GM21825 (cell line): ENCODE results near the gene GOLIM4.
A peak's percentile ranks its signal among the peaks of the same experiment; 100 is the strongest.
"Not testable (repeated sequence)": the region's sequence is repeated elsewhere in the genome, so short reads cannot be mapped to it uniquely, and the experiment has no call there.

Experiments
- ATAC-seq: cut with Tn5 transposase; IDR thresholded peaks from one replicate; pipeline ENCODE4 v1.9.1; 2021; ENCODE audit warnings: mild to moderate bottlenecking, moderate library complexity; ENCODE audit not compliant: unreplicated experiment

The GOLIM4 gene

GRCh38 chr3:168080022-168080421 is 15.7 kb downstream of the GOLIM4 start:
- ATAC-seq, result no peak

- ATAC-seq, result no peak
Observed at GRCh38 chr3:168077091-168077490, 18.6 kb downstream of the GOLIM4 start.

- ATAC-seq, result no peak
Observed at GRCh38 chr3:168073842-168074605, 21.7 kb downstream of the GOLIM4 start.

GRCh38 chr3:168072323-168072650 is 23.4 kb downstream of the GOLIM4 start:
- ATAC-seq, result no peak

DNA sequence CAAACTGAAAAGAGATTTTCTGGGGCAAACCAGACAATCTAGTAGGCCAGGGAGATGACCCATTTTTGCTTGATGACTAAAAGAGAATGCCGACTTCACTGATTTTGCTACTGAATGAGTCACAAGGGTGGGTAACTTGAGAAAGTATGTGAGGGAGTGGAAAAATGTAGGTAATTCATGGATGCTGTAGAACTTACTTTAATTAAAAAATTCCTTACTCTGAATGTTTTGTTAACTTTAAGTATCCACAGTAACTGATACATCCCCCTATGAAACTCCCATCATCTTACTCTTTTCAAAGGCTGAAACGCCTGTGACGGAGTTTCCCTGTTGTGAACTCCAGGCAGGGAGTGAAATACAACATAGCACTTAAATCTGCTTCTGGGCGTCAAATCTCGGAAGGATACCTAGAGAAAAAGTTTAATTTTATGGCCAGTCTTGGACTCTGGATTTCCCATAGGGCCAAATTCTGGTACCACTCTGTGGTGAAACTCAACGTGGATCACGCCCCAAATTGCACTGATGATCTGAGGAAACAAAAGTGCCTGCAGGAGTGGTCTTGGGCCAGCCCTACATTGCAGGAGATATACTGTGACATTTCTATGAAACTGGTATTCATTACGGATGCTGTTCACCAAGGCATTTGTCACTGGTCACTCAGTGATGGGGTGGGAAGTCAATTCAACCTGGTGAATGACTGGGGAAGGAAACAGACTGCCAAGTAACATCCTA is 24.0 kb downstream of the GOLIM4 start:
- no peak for ATAC-seq

DNA sequence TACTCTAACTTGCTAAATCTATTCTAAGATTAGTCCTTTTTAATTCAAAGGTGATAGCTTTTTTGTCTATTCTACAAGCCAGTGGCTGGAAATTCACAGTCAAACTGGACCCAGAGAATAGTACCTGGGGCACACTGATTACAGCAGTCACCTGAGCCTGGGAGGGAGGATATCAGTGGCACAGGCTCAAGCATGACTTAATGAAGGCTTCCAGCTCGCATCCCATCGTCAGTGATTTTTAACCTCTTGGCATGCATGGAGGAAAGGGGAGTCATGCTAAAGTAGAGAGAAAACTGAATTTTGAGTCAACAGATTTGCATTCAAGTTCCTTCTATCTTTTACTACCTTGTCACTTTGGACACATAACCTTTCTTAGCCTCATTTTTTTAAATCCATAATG is 24.8 kb downstream of the GOLIM4 start:
- ATAC-seq, result no peak

DNA sequence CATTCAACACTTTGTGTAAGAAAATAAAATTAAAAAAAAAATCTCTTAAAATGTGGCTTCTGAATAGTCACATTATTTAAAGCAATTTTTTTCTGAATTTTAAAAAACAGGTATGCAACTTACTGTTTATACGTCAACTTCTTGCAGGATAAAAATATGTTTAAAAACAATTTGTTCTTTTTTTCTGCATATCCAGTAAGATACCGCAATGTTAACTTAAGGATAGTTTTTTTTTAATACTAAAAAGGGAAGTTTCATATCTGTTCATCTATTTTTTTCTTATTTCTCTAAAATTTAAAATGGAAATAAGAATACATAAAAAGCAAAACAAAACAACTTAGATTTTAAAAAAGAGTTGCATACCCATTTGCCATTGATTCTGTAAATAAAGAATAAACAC is 27.4 kb downstream of the GOLIM4 start:
- no peak for ATAC-seq

DNA sequence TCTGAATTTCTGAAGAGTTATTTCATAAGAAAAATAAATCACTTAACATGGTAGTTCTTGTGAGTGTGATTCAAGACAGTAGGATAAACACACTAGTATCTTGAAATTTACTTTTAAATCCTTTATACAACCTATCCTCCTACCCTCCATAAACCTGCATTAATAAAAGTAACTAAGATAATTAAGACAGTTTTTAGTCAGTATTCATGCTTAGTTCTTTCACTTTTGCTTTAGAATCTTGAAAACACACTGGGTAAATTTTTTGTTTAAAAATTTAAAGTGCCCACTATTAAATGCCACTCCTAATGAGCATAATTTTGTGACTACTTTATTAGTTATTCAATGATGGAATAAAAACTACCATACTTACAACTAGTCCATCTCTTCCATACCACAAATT is 28.8 kb downstream of the GOLIM4 start:
- ATAC-seq, result no peak

- no peak for ATAC-seq
Observed at GRCh38 chr3:168065569-168065968, 30.2 kb downstream of the GOLIM4 start.

DNA sequence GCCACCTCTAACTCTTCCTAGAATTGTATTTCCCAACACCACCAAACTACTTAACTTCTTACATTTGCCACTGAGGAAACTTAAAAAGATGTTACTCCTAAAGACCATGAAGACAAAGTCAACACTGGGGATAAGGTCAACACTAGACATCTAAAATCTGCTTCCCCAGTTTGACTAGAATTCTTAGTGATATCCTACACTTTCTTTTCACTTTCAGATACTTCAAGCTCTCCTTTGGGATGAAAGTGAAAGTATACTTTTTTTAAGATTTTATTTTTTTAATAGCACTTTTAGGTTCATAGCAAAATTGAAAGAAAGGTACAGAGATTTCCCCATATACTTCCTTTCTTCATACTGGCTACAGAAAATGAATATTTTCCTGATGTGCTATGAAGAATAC is 32.6 kb downstream of the GOLIM4 start:
- ATAC-seq, result no peak

- no peak for ATAC-seq
Observed at GRCh38 chr3:168062679-168063078, 33.0 kb downstream of the GOLIM4 start.

DNA sequence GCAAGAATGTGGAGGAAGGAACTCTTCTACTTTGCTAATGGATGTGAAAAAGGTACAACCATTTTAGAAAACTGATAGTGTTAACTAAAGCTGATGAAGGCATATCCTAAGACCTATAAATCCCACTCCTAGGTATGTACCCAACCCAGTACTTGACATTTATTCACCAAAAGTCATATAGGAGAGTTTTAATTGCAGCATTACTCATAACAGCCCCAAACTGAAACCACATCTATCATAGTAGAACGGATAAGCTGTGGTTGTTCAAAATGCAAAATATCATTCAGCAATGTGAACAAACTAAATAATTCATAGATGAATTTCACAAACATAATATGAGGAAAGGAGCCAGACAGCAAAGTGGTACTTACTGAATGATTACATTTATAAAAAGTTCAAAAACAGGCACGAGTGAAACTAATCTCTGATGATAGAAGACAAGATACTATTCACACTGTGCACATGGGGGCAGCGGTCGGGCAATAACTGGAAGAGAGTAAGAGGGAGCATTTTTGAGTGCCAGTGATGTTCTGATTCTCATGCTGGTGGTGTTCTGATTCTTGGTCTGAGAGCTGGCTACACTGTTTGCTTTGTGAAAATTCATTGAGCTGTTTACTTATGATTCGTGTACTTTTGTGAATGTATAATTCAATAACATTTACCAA is 34.3 kb downstream of the GOLIM4 start:
- peak; percentile 79 for ATAC-seq

- no peak for ATAC-seq
Observed at GRCh38 chr3:168060317-168060716, 35.4 kb downstream of the GOLIM4 start.

DNA sequence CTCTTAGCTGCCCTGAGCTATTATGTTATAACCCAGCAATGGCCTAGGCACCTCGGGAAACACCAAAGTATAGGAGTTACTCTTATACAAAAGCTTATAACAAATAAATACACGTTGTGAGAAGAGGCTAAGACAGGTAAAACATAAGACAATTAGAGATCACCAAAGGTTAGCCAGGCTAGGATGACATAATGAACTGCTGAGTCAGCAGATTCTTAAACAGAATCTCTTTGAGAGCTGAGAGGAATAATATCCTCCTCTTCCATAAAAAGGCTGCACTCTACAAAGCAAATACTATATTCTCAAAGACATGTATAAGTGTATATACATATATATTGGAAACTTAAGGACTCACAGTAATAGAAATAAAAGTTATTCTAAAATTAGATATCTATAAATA is 37.2 kb downstream of the GOLIM4 start:
- ATAC-seq, result no peak

GRCh38 chr3:168056398-168057230 is 39.1 kb downstream of the GOLIM4 start:
- ATAC-seq, result not testable (repeated sequence)

DNA sequence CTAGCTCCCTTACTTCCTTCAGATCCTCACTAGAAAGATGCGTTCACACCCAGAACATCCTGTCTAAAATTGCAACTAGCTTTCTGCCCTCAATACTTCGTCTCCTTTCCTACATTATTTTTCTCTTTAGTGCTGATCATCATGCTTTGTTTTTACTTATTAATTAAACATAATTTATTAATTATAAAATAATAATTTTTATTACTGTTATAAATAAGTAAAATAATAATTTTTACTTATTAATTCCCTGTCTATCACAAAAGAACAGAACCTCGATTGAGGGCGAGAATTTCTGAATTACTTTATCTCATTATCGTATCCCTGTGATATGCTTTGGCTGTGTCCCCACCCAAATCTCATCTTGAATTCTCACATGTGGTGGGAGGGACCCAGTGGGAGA is 41.3 kb downstream of the GOLIM4 start:
- no peak for ATAC-seq

GRCh38 chr3:168053115-168053514 is 42.6 kb downstream of the GOLIM4 start:
- no peak for ATAC-seq

GRCh38 chr3:168052515-168052914 is 43.2 kb downstream of the GOLIM4 start:
- no peak for ATAC-seq

GRCh38 chr3:168051531-168052471 is 43.9 kb downstream of the GOLIM4 start:
- ATAC-seq, result peak; percentile 52

DNA sequence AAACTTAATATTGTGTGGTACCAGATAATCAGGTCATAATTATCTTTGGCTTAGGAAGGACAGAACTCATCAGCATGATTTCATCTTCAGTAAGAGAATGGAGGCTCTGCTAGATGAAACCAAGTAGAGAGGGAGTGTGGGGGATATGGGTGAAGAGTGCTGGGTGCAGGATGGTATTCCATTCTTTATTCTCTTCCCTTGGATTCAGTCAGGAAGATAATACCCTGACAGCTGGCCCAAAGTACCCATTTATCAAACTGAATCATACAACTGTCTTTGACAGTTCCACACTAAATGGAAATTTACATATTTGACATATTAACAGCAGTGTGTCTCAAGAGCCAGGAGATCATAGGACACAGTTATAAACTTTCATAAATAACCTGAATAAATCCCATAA is 44.7 kb downstream of the GOLIM4 start:
- no peak for ATAC-seq
